ENCODE results near the gene PCGF6. TPM values are rescaled to one million over a fixed set of nuclear protein-coding genes. Genes with fewer than 3 reads are reported as not detected.
A peak's percentile ranks its signal among the peaks of the same experiment; 100 is the strongest.

PCGF6 gene
- polyA plus RNA-seq, 4 donors: 11.8 to 14.9 (median 14.4) TPM

DNA sequence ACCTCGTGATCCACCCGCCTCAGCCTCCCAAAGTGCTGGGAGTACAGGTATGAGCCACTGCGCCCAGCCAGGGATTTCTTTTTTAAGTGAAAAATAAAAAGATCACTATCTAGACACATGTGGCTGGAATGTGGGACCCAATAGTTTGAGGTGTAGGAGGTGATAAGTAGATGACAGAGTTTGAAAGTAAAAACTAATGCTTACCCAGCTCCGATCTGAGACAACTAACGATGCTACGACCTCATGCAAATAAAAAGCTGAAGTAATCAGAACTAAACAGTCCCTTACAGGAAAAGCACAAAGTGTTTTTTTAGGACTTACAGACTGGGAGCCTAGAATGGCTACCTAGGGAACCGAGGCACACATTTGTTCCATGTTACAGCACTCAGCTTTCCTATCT is 23.0 kb downstream of the PCGF6 start:
- no peak for DNase-seq (ENCODE audit: low read depth in 4 of 4, low spot score in 2 of 4)

DNA sequence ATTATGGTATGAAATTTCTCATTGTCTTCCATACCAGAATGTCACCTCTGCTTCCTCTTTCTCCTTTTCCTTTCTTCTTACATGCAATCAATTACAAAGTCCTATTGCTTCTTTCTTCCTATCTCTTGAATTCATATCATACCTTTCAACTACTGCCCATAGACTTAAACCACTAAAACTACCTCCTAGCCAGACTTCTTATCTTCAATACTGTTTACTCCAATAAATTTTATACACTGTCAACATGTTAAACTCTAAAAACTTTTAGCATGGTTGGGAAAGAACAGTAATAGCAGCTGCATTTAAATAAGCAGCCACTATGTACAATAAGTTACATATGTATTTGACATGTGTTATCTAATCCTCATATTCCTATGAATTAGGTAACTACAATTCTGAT is 34.9 kb downstream of the PCGF6 start:
- no peak for DNase-seq (ENCODE audit: low read depth in 4 of 4, low spot score in 2 of 4)

DNA sequence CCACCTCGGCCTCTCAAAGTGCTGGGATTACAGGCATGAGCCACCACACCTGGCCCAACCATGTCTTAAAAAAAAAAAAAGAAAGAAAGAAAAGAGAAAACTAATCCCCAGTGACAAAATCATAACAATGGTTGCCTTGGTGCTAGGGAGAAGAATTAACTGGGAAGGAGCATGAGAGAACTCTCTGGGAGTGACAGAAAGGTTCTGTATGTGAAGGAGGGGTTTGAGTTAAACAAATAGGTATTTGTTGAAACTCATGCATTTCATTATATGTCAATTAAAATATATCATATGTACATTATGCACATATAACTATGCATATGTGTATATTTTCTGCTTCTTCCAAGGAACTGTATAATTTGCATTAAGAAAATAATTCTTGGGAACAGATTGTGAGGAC is 40.7 kb downstream of the PCGF6 start:
- no peak for DNase-seq (ENCODE audit: low read depth in 4 of 4, low spot score in 2 of 4)

DNA sequence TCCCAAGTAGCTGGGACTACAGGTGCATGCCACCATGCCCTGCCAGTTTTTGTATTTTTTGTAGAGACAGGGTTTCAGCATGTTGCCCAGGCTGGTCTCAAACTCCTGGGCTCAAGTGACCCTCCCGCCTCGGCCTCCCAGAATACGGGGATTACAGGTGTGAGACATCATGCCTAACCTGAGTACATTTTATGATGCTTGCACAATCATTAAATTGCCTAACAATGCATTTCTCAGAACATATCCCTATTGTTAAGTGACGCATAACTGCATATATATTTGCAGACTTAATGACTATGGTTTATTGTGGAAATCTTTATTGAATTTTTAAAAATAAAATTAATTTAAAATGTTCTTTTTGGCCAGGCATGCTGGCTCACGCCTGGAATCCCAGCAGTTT is 43.3 kb downstream of the PCGF6 start:
- DNase-seq (ENCODE audit: low read depth in 4 of 4, low spot score in 2 of 4): no peak

DNA sequence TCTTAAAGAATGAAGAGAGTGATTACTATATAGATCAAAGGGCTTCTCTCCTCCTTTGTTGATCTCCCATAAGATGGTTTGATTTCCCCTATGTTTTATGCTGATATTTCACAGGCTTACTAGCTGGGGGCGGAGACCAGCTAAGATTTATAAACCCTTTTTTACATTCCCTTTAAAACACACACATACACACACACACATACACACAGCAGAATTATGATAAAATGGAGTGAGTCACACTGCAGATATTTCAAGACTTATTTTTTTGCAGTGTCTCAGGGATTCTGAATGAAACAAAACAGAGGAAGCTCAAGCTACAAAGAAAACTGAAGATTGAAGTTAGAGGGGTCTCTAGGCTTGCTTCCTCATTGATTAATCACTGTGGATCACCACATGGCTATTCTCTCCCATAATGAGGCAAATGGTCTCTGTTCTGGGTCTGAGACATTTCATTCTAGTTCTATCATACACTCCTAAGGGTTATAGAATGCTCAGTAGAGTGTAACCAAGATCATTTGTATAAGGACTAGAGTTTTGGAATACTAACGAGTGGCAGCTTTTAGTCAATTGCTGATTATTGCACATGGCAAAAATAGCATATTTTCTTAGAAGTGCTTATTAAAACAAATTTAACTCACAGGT is 55.4 kb downstream of the PCGF6 start:
- no peak for DNase-seq (ENCODE audit: low read depth in 4 of 4, low spot score in 2 of 4)

DNA sequence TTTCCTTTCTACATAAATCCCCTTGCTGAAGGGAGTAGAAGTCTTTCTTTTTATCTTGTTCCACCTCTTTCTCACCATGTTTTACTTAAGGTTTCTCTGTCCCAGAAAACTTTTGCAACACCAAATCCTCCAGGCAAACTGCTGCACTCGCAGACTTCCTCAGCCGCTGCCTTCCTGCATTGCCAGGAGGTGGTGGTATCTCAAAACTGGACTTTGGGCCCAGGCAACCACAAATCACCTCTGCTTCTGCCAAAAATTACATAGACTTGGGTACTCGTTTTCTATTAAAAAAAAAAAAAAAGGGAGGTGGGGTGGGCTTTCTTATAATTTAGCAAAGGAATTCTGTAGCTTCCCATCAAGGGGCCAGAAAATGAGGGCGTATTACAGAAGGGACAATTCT is 59.4 kb downstream of the PCGF6 start:
- DNase-seq (ENCODE audit: low read depth in 4 of 4, low spot score in 2 of 4): no peak

DNA sequence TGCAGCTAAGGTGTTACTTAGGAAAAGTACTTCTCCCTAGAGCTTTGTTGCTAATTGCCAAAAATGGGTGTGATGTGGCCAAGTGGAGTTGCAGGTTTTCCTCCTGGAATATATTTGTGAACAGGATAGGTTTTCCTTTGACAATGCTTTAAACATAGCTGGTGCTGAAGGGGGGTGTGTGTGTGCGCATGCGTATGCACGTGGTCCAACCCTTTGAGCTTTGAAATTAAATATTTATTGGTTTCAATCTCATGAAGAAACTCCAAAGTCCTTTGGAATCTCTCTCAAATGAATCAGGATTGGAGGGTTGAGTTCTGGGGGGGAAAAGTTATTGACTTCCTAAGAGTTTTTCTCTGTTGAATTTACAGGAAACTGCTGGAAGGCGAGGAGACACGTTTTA is 62.9 kb downstream of the PCGF6 start:
- DNase-seq (ENCODE audit: low read depth in 4 of 4, low spot score in 2 of 4): no peak

DNA sequence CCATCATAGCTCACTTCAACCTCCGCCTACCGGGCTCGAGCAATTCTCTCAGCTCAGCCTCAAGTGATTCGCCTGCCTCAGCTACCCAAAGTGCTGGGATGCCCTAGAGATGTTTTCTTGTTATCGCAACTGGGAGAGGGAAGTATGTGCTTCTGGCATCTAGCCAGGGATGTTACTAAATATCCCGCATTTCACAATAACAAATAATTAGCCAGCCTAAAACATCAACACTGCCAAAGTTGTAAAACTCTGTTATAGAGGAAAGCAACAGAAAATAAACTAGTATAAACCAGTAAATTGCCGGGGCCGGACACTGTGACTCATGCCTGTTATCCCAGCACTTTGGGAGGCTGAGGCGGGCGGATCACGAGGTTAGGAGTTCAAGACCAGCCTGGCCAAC is 66.8 kb downstream of the PCGF6 start:
- no peak for DNase-seq (ENCODE audit: low read depth in 4 of 4, low spot score in 2 of 4)

DNA sequence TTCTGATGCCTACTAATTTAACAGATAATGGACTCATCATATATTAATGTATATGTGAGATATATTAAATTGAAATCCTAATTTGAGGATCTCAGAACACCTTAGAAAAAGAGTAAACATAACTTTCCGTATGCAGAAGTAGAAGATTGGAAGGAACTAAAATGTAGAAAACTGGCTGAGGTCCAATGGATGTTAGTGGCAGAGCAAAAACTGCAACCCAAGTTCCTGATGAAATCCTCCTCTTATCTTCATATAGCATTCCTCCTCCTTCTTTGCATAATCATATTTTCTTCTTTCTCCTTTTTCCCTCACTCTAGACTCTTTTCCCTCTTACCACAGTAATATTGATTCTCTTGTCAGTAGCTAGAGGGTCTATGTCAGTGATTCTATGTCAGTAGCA is 68.0 kb downstream of the PCGF6 start:
- DNase-seq (ENCODE audit: low read depth in 4 of 4, low spot score in 2 of 4): no peak

DNA sequence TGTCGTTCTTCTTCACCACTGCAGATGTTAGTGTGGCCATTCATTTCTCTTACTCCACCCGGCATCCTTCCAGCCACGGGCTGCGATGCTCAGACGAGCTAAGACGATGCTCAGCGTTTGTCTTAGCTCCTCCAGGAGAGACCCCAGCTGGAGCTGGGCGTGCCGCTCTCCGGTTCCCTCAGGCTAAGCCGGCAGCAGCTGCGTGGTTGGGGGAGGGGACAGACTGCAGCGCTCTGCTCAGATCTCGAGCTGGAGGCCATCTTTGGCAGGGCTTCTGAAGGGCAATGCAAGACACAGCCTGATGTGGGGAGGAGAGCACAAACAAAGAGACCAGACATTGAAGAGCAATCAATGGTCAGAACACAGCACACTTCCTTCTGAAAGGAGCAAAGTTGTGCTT is 69.2 kb downstream of the PCGF6 start:
- DNase-seq (ENCODE audit: low read depth in 4 of 4, low spot score in 2 of 4): no peak

DNA sequence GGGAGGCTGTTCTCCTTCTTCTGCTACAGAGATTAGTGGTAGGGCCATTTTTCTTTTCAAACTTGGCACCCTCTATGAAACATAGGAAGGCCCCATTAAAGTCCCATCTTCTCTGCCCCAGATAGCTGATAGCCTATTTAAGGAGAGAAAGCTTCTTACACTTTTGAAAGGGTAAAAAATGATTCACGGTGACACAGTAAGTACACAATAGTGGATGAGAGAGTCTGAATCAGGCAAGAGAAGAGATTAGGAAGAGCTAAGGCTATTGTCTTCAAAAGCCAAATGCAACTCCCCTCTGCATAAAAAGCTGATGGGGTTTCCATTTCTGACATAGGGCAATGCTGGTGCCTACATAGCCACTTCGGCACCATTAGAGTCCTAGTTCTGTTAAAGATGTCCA is 70.4 kb downstream of the PCGF6 start:
- no peak for DNase-seq (ENCODE audit: low read depth in 4 of 4, low spot score in 2 of 4)

DNA sequence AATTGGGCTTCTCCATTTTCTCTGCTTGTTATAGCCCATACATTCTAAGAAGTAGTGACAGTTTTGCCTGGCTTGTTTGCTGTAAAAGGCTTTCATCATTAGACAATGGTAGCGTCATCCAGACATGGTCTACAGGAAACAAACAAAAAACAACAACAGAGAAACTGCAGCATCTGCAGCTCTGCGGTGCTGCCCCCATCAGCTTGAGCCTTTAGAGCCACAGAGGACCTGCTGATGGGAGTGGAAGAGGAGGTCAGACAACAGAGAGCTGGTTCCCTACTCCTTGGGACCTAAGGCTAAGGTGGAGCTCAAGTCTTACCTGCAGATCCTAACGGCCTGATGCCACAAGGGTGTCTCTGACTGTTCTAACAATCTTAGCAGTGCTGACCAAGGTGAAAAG is 70.9 kb downstream of the PCGF6 start:
- DNase-seq (ENCODE audit: low read depth in 4 of 4, low spot score in 2 of 4): no peak

DNA sequence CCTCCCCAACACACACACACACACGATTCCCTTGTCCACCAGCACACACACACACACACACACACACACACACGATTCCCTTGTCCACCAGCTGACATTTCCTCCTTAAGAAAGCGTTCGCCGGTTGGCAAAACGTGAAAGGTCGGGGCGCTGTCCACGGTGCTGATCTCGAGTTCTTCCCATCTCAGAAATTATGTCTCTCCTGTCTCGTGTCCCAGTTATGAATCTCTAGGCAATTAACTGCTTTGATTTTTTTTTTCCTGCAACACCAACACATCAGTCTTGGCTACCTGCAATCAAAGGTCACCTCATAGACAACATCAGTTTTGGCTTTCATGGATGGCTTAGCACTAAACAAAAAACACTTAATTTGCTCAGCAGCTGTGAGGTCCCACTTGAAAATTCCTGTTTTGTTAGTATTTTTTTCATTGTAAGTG is 72.1 kb downstream of the PCGF6 start:
- DNase-seq (ENCODE audit: low read depth in 4 of 4, low spot score in 2 of 4): peak in 2 of 4 donors; percentile 45 to 57

DNA sequence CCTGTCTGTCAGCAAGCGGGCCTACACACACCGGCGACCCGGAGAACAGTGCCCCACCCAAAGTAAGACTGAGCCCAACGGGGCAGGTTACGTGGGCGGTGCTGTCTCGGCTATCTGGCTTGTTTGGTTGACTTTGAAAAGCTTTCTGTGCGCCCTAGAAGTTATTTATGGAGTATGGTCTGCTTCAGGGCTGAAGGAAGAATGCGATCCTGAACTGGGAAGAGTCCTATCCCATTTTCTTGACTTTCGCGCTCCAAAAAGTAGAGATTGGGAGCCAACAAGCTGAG is 72.5 kb downstream of the PCGF6 start:
- DNase-seq (ENCODE audit: low read depth in 4 of 4, low spot score in 2 of 4): no peak

DNA sequence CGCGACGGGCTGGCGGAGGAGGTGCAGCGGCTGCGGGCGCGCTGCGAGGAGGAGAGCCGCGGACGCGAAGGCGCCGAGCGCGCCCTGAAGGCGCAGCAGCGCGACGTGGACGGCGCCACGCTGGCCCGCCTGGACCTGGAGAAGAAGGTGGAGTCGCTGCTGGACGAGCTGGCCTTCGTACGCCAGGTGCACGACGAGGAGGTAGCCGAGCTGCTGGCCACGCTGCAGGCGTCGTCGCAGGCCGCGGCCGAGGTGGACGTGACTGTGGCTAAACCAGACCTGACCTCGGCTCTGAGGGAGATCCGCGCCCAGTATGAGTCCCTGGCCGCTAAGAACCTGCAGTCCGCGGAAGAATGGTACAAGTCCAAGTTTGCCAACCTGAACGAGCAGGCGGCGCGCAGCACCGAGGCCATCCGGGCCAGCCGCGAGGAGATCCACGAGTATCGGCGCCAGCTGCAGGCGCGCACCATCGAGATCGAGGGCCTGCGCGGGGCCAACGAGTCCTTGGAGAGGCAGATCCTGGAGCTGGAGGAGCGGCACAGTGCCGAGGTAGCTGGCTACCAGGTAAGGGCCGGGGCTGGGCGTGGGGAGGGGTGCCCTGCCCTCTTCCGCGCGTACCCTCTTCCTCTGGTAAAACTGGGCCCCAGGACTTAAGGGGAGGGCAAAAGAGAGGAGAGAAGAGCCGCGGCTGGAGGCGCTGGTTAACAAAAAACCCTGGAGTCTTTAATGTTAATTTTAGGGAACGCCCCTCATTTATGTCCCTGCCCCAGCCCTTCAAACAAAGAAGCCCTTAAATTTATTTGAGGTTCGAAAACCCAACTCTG is 73.0 kb downstream of the PCGF6 start:
- DNase-seq (ENCODE audit: low read depth in 4 of 4, low spot score in 2 of 4): no peak

DNA sequence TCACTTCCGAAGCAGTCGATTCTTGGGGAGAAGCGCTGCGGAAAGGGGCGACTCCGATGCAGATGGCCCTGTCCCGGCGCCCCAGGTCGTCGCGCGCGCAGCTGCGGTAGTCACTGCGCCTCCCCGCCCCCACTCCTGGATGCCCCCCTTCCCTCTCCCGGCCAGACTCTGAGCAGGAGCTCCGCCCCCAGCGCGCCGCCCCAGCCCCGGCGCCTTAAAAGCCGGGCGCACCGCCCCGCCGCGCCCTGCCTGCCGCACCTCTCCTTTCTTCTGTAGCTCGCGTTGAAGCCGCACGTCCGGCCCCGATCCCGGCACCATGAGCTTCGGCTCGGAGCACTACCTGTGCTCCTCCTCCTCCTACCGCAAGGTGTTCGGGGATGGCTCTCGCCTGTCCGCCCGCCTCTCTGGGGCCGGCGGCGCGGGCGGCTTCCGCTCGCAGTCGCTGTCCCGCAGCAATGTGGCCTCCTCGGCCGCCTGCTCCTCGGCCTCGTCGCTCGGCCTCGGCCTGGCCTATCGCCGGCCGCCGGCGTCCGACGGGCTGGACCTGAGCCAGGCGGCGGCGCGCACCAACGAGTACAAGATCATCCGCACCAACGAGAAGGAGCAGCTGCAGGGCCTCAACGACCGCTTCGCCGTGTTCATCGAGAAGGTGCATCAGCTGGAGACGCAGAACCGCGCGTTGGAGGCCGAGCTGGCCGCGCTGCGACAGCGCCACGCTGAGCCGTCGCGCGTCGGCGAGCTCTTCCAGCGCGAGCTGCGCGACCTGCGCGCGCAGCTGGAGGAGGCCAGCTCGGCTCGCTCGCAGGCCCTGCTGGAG is 73.8 kb downstream of the PCGF6 start, which contains the start of gene INA:
TSS of gene INA (plus strand) at position 243 of the 817 bp plus-strand sequence. CDS start at position 317, 74 bp downstream.
- peak in 1 of 4 donors; percentile 54 for DNase-seq (ENCODE audit: low read depth in 4 of 4, low spot score in 2 of 4)

DNA sequence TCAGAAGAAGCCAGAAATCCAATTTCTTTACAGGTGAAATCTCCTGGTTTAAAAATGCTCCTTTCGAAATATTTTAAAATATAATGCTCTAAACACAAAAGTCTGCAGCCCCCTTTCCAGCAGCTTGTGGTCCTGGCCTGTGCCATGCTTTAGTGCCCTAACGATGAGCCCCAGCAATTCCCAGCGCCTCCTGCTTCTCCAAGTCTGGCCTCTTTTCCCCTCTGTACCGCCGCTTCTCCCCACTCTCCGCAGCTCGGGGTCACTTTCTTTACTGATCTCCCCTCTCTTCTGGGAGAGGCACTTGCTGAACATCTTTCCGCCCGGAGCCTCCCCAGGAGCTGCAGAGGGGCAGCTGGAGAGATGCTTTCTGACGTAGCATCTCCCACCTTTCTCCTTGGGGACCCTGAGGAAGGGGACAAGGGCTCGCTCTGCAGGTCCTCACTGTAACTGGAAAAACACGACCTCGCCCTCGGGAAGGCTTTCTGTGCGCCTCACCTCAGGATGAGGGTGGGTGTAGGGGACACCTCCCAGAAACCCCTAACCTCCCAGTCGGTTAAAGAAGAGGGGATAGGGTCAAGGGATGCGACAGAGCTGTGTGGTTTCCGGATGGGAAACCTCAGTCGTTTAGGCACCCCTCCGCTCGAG is 74.6 kb downstream of the PCGF6 start:
- DNase-seq (ENCODE audit: low read depth in 4 of 4, low spot score in 2 of 4): no peak

DNA sequence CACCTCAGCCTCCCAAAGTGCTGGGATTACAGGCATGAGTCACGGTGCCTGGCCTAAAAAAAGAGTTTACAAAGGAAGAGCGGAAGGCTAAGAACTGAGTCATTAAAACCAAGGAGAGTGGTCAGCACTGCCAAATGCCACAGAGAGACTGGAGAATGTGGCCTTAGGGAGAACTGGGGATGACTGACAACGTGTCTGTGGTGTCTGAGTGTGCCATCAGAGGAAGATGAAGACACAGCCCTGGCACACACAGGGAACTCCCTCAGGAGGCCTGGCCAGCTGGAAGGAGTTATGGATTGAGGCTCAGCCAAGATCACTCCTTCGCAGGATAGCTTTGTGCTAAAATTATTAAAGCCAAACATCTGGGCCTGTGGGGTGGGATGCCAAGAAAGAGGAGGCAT is 77.9 kb downstream of the PCGF6 start:
- DNase-seq (ENCODE audit: low read depth in 4 of 4, low spot score in 2 of 4): no peak

DNA sequence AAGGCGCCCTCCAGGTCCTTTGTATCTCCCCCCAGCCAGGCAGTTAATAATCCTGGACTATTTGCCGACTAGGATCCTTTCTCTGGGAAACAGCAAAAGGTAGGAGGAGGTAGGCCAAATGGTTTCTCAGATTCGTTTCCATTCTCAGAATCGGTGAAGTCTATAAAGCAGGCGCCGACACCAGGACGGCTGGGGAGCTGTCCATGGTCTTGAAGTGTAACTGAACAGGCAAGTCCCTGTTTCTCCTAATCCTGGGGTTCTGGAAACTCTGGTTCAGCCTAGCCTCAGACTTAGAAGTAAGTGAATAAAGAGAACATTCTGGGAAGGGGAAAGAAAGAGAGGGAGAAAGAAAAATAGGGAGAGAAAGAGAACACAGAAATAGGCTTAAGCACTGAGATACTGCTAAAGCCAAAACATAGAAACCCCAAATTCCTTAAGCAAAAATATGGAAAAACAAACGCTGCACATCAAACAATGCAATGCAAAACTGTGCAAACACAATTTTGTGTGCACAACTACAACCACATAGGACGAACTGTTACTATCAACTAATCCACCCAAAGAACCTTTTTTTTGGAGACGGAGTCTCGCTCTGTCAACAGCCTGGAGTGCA is 85.1 kb downstream of the PCGF6 start:
- DNase-seq (ENCODE audit: low read depth in 4 of 4, low spot score in 2 of 4): peak in 2 of 4 donors; percentile 65 to 83

DNA sequence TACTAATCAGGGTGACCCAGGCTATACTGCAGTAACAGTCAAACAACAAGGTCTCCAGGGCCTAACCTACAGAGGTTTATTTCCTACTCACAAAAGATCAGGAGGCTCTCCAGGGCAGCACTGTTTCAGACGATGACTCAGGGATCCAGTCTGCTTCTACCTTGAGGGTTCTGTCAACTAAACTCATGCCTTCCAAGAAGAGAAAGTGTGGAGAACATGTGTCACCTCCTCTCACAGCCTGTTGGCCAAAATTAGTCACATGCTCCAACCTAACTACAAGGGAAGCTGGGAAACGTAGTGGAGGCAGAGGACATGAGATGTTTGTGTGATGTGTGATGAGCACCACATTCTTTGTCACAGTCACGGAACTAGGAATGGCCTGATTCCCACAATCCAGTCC is 88.7 kb downstream of the PCGF6 start:
- DNase-seq (ENCODE audit: low read depth in 4 of 4, low spot score in 2 of 4): no peak

DNA sequence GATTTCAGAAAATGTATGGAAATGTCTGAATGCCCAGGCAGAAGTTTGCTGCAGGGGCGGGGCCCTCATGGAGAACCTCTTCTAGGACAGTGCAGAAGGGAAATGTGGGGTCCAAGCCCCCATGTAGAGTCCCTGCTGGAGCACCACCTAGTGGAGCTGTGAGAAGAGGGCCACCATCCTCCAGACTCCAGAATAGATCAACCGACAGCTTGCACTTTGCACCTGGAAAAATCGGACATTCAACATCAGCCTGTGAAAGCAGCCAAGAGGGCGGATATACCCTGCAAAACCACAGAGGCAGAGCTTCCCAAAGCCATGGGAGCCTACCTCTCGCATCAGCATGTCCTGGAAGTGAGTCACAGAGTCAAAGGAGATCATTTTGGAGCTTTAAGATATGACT is 91.0 kb downstream of the PCGF6 start:
- DNase-seq (ENCODE audit: low read depth in 4 of 4, low spot score in 2 of 4): no peak
